Measurements from ENCODE around the gene JPH4.

- TF ChIP-seq, protein P1, sequence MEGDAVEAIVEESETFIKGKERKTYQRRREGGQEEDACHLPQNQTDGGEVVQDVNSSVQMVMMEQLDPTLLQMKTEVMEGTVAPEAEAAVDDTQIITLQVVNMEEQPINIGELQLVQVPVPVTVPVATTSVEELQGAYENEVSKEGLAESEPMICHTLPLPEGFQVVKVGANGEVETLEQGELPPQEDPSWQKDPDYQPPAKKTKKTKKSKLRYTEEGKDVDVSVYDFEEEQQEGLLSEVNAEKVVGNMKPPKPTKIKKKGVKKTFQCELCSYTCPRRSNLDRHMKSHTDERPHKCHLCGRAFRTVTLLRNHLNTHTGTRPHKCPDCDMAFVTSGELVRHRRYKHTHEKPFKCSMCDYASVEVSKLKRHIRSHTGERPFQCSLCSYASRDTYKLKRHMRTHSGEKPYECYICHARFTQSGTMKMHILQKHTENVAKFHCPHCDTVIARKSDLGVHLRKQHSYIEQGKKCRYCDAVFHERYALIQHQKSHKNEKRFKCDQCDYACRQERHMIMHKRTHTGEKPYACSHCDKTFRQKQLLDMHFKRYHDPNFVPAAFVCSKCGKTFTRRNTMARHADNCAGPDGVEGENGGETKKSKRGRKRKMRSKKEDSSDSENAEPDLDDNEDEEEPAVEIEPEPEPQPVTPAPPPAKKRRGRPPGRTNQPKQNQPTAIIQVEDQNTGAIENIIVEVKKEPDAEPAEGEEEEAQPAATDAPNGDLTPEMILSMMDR (IDR thresholded peaks at IDR 0.05), result no peak
- no peak for TF ChIP-seq POLR2AphosphoS5 (IDR thresholded peaks at IDR 0.05)
These were observed 1.1 kb upstream of the JPH4 start for GRCh38 chr14:23579739-23580138.

Data from stomach (tissue), 4 donors.